ENCODE measurements around the gene ASB15. TPM values are rescaled to one million over a fixed set of nuclear protein-coding genes. Genes with fewer than 3 reads are reported as not detected.

Gene ASB15
- total RNA-seq, 6 experiments from 2014 or later, result not detected

DNA sequence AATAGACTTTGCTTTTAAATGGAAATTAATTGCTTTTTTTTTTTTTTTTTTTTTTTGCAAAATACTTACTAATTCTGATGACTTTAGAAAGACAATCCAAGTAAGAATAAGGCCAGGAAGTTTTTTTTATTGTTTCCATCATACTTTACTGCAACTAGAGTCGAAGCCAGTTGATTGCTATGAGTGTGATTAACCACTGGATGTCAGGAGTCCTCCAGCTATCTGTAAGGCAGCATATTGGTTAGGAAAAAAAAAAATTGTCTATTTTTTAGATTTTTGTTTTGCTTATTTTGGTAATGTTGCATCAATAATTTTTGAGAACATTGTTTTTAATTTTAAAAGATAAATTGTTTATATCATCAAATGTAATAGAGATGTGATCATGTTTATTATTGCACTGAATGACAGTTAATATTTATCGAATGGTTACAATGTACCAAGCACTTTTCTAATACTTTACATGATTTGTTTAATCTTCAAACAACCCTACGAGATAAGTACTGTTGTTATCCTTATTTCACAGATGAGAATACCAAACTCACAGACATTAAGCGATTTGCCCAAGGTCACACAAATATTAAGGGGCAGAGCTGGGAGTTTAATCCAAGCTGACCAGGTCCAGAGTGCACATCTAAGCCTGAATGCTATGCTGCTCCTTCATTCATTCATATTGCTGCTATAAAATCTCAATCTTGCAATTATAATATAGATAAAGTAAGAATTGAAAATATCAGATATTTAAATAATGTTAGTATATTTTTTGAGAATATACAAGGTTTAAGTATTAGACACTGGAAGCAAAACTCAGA, 34.1 kb downstream of the ASB15 start:
- peaks cover 16% of the 10 kb centered on the region for H3K4me1 Mint-ChIP-seq (ENCODE audit: low read depth)
- TF ChIP-seq, protein P1, sequence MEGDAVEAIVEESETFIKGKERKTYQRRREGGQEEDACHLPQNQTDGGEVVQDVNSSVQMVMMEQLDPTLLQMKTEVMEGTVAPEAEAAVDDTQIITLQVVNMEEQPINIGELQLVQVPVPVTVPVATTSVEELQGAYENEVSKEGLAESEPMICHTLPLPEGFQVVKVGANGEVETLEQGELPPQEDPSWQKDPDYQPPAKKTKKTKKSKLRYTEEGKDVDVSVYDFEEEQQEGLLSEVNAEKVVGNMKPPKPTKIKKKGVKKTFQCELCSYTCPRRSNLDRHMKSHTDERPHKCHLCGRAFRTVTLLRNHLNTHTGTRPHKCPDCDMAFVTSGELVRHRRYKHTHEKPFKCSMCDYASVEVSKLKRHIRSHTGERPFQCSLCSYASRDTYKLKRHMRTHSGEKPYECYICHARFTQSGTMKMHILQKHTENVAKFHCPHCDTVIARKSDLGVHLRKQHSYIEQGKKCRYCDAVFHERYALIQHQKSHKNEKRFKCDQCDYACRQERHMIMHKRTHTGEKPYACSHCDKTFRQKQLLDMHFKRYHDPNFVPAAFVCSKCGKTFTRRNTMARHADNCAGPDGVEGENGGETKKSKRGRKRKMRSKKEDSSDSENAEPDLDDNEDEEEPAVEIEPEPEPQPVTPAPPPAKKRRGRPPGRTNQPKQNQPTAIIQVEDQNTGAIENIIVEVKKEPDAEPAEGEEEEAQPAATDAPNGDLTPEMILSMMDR (IDR thresholded peaks at IDR 0.05), result peak; percentile 78
- H3K36me3 Mint-ChIP-seq (ENCODE audit: low read depth), result no peaks in the 10 kb centered on the region
- H3K4me3 Mint-ChIP-seq, result no peak overlapping the region
- no peaks in the 10 kb centered on the region; the same call in 1 of the 2 replicates for H3K27me3 Mint-ChIP-seq (ENCODE audit: insufficient read depth)
- peak; percentile 33 for DNase-seq
- H3K9me3 Mint-ChIP-seq, result no peaks in the 10 kb centered on the region
- H3K27ac Mint-ChIP-seq, result no peak overlapping the region

DNA sequence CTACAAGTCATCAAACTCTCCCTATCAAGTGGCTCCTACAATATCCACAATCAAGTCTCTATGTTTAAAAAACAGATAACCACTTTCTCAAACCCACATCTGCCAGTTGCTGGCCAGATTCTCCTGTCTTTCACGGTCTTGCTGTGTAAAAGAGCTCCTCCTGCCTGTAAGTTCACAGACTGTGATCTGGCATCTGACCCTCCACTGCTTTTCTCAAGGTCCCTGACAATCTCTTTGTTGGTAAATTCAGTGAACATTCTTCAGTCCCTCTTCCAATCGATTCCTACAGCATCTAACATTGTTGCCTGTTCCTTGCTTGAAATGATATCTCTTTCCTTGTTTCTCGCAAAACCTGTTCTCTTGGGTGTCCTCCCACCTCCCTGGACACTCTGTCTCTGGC, 35.6 kb downstream of the ASB15 start:
- no peaks in the 10 kb centered on the region for H3K9me3 Mint-ChIP-seq
- no peaks in the 10 kb centered on the region for H3K36me3 Mint-ChIP-seq (ENCODE audit: low read depth)
- TF ChIP-seq, protein P1 (IDR thresholded peaks at IDR 0.05), result peak; percentile 15; the same call in 1 of the 2 replicates
- no peak overlapping the region for H3K4me3 Mint-ChIP-seq
- no peaks in the 10 kb centered on the region; the same call in 1 of the 2 replicates for H3K27me3 Mint-ChIP-seq (ENCODE audit: insufficient read depth)
- DNase-seq, result no peak
- H3K4me1 Mint-ChIP-seq (ENCODE audit: low read depth), result peaks cover 16% of the 10 kb centered on the region
- H3K27ac Mint-ChIP-seq, result no peak overlapping the region

DNA sequence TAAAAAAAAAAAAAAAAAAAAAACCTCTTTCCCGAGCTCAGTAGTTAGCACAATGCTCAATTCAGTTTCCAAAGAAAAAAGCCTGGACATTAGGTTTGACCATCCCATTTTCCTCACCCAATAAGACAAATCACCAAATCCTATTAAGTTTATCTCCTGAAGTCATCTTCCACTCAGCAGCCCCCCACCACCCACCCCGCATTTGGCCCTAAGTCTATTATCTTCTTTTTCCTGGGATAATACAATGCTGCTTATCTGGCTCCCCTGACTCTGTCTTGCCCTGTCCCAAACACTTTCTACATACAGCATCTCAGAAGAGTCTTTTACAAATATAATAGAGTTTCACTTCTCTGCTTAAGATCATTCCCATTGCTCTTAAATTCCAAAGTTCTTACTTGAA, 36.3 kb downstream of the ASB15 start:
- Mint-ChIP-seq H3K4me3 (no peak overlapping the region), H3K4me1 (ENCODE audit: low read depth) (peaks cover 14% of the 10 kb centered on the region), H3K27ac (no peak overlapping the region), H3K9me3 (no peaks in the 10 kb centered on the region), H3K27me3 (ENCODE audit: insufficient read depth) (no peaks in the 10 kb centered on the region; the same call in 1 of the 2 replicates), H3K36me3 (ENCODE audit: low read depth) (no peaks in the 10 kb centered on the region)
- DNase-seq, result no peak
- TF ChIP-seq, protein P1 (IDR thresholded peaks at IDR 0.05), result no peak

DNA sequence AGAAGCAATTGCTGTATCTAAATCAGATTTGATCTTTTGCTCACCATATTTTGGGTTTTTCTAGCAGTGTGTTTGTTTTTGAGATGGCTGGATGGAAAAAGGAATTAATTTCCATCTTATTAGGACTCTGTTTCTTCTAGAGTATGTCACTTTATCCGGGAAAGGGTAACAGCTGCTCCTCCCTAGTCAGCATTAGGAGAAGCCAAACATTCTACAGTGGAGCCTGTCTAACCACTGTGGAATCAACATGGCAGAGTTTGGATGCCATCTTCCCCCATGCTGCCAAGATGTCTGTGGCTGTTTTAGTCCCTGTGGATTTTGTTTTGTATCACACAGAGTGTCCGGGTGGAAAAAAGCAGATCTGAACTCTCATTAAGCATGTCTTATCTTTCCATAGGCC, 38.0 kb downstream of the ASB15 start:
- Mint-ChIP-seq H3K4me3 (no peak overlapping the region), H3K27ac (no peak overlapping the region), H3K27me3 (ENCODE audit: insufficient read depth) (no peaks in the 10 kb centered on the region; the same call in 1 of the 2 replicates), H3K4me1 (ENCODE audit: low read depth) (peaks cover 14% of the 10 kb centered on the region), H3K9me3 (no peaks in the 10 kb centered on the region), H3K36me3 (ENCODE audit: low read depth) (no peaks in the 10 kb centered on the region)
- TF ChIP-seq, protein P1 (IDR thresholded peaks at IDR 0.05), result no peak
- no peak for DNase-seq

GRCh38 chr7:123640583-123640982, 39.0 kb downstream of the ASB15 start:
- Mint-ChIP-seq H3K9me3 (no peaks in the 10 kb centered on the region), H3K4me1 (ENCODE audit: low read depth) (peaks cover 14% of the 10 kb centered on the region), H3K4me3 (no peak overlapping the region), H3K27me3 (ENCODE audit: insufficient read depth) (no peaks in the 10 kb centered on the region; the same call in 1 of the 2 replicates), H3K36me3 (ENCODE audit: low read depth) (no peaks in the 10 kb centered on the region), H3K27ac (no peak overlapping the region)
- TF ChIP-seq, protein P1 (IDR thresholded peaks at IDR 0.05), result no peak
- DNase-seq, result no peak

Measured in HFFc6 (cell line).